Measurements from ENCODE around the gene NDUFS8. TPM values are rescaled to one million over a fixed set of nuclear protein-coding genes. Genes with fewer than 3 reads are reported as not detected.

Gene NDUFS8
- total and polyA plus RNA-seq, 2 of the 13 experiments (the other 11 are each of a cell fraction or from before 2014, with no cell fraction given): 96.7 to 158 TPM

DNA sequence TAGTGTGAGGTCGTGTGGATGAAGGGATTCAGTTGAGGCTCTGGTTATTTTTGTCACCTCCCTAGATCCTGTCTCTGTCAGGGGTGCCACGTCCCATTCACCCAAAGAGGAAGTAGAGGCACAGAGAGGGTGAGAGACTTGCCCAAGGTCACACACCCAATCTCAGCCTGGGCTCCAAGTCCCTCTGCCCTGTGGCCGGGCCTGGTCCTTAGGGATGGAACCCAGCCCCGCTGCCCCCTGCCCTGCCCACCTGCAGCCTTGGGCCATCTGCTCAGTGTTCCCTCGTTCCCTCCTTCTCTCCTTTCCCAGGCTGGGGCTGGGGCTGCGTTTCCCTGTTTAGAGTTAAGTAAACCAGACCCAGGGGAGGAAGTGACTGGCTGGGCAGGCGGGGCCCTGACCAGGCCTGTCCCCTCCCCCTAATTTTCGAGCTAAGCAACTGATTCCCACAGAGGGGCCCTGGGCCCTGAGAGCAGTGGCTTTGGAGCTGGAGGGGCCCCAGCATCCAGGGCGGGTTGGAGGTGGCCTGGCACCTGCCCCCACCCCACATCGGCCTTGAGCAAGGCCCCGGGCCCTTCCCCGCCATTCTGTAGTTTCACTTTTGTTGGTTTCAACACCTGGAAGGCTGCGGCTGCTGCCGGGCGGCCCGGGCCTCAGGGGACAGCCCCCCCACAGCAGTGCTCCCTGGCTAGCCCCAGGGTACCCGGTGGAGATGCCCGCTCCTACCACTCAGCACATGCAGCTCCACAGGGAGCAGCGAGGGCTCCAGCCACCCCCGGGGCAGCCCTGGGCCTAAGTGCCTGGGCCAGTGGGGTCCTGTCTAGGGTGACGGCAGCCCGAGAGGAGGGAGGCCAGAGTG is 9.8 kb downstream of the NDUFS8 start (continued):
- no peak for TF ChIP-seq SUZ12 (IDR thresholded peaks at IDR 0.05; ENCODE audit: low read depth, low read length)
- TF ChIP-seq KLF13 (CRISPR knock-in tag; IDR thresholded peaks at IDR 0.05): no peak
- TF ChIP-seq ATF2 (CRISPR knock-in tag; IDR thresholded peaks at IDR 0.05): no peak
- TF ChIP-seq, protein P1, sequence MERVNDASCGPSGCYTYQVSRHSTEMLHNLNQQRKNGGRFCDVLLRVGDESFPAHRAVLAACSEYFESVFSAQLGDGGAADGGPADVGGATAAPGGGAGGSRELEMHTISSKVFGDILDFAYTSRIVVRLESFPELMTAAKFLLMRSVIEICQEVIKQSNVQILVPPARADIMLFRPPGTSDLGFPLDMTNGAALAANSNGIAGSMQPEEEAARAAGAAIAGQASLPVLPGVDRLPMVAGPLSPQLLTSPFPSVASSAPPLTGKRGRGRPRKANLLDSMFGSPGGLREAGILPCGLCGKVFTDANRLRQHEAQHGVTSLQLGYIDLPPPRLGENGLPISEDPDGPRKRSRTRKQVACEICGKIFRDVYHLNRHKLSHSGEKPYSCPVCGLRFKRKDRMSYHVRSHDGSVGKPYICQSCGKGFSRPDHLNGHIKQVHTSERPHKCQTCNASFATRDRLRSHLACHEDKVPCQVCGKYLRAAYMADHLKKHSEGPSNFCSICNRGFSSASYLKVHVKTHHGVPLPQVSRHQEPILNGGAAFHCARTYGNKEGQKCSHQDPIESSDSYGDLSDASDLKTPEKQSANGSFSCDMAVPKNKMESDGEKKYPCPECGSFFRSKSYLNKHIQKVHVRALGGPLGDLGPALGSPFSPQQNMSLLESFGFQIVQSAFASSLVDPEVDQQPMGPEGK (CRISPR knock-in tag; IDR thresholded peaks at IDR 0.05): peak; percentile 92
- peak; percentile 83 for TF ChIP-seq ZFY (CRISPR knock-in tag; IDR thresholded peaks at IDR 0.05)
- no peak for TF ChIP-seq ZNF33A (CRISPR knock-in tag; IDR thresholded peaks at IDR 0.05; ENCODE audit: borderline replicate concordance)
- TF ChIP-seq ZNF782 (CRISPR knock-in tag; IDR thresholded peaks at IDR 0.05; ENCODE audit: borderline replicate concordance): 0 out of 2 replicates have a peak, but pooled peaks have one; percentile 62
- 0 out of 2 replicates have a peak, but pooled peaks have one; percentile 53 for TF ChIP-seq ZBTB46 (CRISPR knock-in tag; IDR thresholded peaks at IDR 0.05; ENCODE audit: borderline replicate concordance)
- TF ChIP-seq, protein P2, sequence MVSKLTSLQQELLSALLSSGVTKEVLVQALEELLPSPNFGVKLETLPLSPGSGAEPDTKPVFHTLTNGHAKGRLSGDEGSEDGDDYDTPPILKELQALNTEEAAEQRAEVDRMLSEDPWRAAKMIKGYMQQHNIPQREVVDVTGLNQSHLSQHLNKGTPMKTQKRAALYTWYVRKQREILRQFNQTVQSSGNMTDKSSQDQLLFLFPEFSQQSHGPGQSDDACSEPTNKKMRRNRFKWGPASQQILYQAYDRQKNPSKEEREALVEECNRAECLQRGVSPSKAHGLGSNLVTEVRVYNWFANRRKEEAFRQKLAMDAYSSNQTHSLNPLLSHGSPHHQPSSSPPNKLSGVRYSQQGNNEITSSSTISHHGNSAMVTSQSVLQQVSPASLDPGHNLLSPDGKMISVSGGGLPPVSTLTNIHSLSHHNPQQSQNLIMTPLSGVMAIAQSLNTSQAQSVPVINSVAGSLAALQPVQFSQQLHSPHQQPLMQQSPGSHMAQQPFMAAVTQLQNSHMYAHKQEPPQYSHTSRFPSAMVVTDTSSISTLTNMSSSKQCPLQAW (CRISPR knock-in tag; IDR thresholded peaks at IDR 0.05): peak; percentile 33
- TF ChIP-seq ZNF512 (CRISPR knock-in tag; IDR thresholded peaks at IDR 0.05): no peak
- no peak for TF ChIP-seq MXD4 (CRISPR knock-in tag; IDR thresholded peaks at IDR 0.05)
- no peak for TF ChIP-seq FOXP1 (IDR thresholded peaks at IDR 0.05)
- 0 out of 2 replicates have a peak, but pooled peaks have one; percentile 12 for TF ChIP-seq FOXP1 (CRISPR knock-in tag; IDR thresholded peaks at IDR 0.05)
- no peak for TF ChIP-seq HOXA7 (CRISPR knock-in tag; IDR thresholded peaks at IDR 0.05)
- TF ChIP-seq ZNF292 (CRISPR knock-in tag; IDR thresholded peaks at IDR 0.05; ENCODE audit: borderline replicate concordance, low read depth): peak; percentile 50; the same call in 1 of the 2 replicates
- TF ChIP-seq HOXD1 (CRISPR knock-in tag; IDR thresholded peaks at IDR 0.05): peak; percentile 5; the same call in 1 of the 2 replicates
- TF ChIP-seq MEF2D (CRISPR knock-in tag; IDR thresholded peaks at IDR 0.05): 0 out of 2 replicates have a peak, but pooled peaks have one; percentile 54
- TF ChIP-seq, protein P3, sequence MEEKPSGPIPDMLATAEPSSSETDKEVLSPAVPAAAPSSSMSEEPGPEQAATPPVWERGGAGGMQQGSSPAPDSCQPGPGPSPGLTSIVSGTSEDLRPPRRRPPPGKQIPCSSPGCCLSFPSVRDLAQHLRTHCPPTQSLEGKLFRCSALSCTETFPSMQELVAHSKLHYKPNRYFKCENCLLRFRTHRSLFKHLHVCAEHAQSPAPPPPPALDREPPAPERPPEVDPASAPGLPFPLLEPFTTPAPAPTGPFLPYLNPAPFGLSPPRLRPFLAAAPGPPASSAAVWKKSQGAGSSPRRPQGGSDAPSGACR (CRISPR knock-in tag; IDR thresholded peaks at IDR 0.05): peak; percentile 89
- peak; percentile 68; the same call in 1 of the 2 replicates for TF ChIP-seq ELF3 (CRISPR knock-in tag; IDR thresholded peaks at IDR 0.05)
